ENCODE data around the gene NEURL1B.

GRCh38 chr5:172720655-172721054 lies 79.6 kb downstream of the NEURL1B start:
- no peak for TF ChIP-seq CTCF (IDR thresholded peaks at IDR 0.05)
- TF ChIP-seq POLR2A (IDR thresholded peaks at IDR 0.05) = no peak
- no peak for TF ChIP-seq EP300 (IDR thresholded peaks at IDR 0.05)

Data from tibial nerve (tissue), 4 donors.